GM23338 (cell line): ENCODE measurements around the gene DCLK1.

Experiments used
- CREB1 ChIP-seq: fragments of 250-450 bp; sonication (Bioruptor Pico); IDR thresholded peaks from 2 replicates; pipeline ENCODE4 v1.5.0; 2020; ENCODE audit warnings: low read depth, mild to moderate bottlenecking, moderate library complexity
- CTCF ChIP-seq, 2 experiments: fragments of 200-600 bp in 1 of 2; sonication (generic) in 1 of 2; conservative IDR thresholded peaks; 2 replicates each; pipeline versions ENCODE4 v1.5.1 to v1.6.1; 2016 to 2017; ENCODE audit warnings: antibody characterized with exemption in 2 of 2, low read depth in 2 of 2, mild to moderate bottlenecking in 2 of 2, moderate library complexity in 1 of 2
- EZH2 ChIP-seq: fragments of 200-600 bp; sonication (generic); IDR thresholded peaks from one replicate; pipeline ENCODE4 v1.8.0; 2017; ENCODE audit warnings: antibody characterized with exemption, mild to moderate bottlenecking, low read depth; ENCODE audit not compliant: unreplicated experiment
- EZH2phosphoT487 ChIP-seq: fragments of 200-600 bp; sonication (generic); IDR thresholded peaks from one replicate; pipeline ENCODE4 v1.8.1; 2018; ENCODE audit warnings: antibody characterized with exemption; ENCODE audit not compliant: unreplicated experiment
- JUNB ChIP-seq: IDR thresholded peaks from one replicate; pipeline ENCODE4 v1.6.1; 2016; ENCODE audit warnings: antibody characterized with exemption; ENCODE audit not compliant: unreplicated experiment
- POLR2AphosphoS5 ChIP-seq: IDR thresholded peaks from 2 replicates; pipeline ENCODE4 v1.6.1; 2016; ENCODE audit warnings: antibody characterized with exemption, low read depth
- STAT1 ChIP-seq: IDR thresholded peaks from one replicate; pipeline ENCODE4 v1.6.1; 2016; ENCODE audit warnings: antibody characterized with exemption; ENCODE audit not compliant: unreplicated experiment
- ZNF331 ChIP-seq: fragments of 250-450 bp; sonication (Bioruptor Pico); IDR thresholded peaks from 2 replicates; pipeline ENCODE4 v1.5.0; 2020; ENCODE audit warnings: low read depth, mild to moderate bottlenecking, moderate library complexity
- TF ChIP-seq, protein P1 (sequence below): fragments of 250-450 bp; sonication (Bioruptor Pico); IDR thresholded peaks from 2 replicates; pipeline ENCODE4 v1.5.0; 2020; ENCODE audit warnings: mild to moderate bottlenecking, moderate library complexity
- TF ChIP-seq, protein P2 (sequence below): IDR thresholded peaks from one replicate; pipeline ENCODE4 v1.6.1; 2018; ENCODE audit warnings: antibody characterized with exemption; ENCODE audit not compliant: unreplicated experiment

GRCh38 chr13:35731471-35731870 lies 399.7 kb downstream of the DCLK1 start:
- TF ChIP-seq POLR2AphosphoS5 (no peak), EZH2 (no peak), CTCF (conservative IDR thresholded peaks at IDR 0.05; ENCODE audit: low read depth in 2 of 2) (no peak), STAT1 (no peak), JUNB (no peak), EZH2phosphoT487 (no peak), CREB1 (CRISPR knock-in tag) (no peak), ZNF331 (CRISPR knock-in tag) (no peak)
- TF ChIP-seq, protein P1, sequence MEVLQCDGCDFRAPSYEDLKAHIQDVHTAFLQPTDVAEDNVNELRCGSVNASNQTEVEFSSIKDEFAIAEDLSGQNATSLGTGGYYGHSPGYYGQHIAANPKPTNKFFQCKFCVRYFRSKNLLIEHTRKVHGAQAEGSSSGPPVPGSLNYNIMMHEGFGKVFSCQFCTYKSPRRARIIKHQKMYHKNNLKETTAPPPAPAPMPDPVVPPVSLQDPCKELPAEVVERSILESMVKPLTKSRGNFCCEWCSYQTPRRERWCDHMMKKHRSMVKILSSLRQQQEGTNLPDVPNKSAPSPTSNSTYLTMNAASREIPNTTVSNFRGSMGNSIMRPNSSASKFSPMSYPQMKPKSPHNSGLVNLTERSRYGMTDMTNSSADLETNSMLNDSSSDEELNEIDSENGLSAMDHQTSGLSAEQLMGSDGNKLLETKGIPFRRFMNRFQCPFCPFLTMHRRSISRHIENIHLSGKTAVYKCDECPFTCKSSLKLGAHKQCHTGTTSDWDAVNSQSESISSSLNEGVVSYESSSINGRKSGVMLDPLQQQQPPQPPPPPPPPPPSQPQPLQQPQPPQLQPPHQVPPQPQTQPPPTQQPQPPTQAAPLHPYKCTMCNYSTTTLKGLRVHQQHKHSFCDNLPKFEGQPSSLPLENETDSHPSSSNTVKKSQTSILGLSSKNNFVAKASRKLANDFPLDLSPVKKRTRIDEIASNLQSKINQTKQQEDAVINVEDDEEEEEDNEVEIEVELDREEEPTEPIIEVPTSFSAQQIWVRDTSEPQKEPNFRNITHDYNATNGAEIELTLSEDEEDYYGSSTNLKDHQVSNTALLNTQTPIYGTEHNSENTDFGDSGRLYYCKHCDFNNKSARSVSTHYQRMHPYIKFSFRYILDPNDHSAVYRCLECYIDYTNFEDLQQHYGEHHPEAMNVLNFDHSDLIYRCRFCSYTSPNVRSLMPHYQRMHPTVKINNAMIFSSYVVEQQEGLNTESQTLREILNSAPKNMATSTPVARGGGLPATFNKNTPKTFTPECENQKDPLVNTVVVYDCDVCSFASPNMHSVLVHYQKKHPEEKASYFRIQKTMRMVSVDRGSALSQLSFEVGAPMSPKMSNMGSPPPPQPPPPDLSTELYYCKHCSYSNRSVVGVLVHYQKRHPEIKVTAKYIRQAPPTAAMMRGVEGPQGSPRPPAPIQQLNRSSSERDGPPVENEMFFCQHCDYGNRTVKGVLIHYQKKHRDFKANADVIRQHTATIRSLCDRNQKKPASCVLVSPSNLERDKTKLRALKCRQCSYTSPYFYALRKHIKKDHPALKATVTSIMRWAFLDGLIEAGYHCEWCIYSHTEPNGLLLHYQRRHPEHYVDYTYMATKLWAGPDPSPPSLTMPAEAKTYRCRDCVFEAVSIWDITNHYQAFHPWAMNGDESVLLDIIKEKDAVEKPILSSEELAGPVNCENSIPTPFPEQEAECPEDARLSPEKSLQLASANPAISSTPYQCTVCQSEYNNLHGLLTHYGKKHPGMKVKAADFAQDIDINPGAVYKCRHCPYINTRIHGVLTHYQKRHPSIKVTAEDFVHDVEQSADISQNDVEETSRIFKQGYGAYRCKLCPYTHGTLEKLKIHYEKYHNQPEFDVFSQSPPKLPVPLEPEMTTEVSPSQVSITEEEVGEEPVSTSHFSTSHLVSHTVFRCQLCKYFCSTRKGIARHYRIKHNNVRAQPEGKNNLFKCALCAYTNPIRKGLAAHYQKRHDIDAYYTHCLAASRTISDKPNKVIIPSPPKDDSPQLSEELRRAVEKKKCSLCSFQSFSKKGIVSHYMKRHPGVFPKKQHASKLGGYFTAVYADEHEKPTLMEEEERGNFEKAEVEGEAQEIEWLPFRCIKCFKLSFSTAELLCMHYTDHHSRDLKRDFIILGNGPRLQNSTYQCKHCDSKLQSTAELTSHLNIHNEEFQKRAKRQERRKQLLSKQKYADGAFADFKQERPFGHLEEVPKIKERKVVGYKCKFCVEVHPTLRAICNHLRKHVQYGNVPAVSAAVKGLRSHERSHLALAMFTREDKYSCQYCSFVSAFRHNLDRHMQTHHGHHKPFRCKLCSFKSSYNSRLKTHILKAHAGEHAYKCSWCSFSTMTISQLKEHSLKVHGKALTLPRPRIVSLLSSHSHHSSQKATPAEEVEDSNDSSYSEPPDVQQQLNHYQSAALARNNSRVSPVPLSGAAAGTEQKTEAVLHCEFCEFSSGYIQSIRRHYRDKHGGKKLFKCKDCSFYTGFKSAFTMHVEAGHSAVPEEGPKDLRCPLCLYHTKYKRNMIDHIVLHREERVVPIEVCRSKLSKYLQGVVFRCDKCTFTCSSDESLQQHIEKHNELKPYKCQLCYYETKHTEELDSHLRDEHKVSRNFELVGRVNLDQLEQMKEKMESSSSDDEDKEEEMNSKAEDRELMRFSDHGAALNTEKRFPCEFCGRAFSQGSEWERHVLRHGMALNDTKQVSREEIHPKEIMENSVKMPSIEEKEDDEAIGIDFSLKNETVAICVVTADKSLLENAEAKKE: no peak
- TF ChIP-seq, protein P2, sequence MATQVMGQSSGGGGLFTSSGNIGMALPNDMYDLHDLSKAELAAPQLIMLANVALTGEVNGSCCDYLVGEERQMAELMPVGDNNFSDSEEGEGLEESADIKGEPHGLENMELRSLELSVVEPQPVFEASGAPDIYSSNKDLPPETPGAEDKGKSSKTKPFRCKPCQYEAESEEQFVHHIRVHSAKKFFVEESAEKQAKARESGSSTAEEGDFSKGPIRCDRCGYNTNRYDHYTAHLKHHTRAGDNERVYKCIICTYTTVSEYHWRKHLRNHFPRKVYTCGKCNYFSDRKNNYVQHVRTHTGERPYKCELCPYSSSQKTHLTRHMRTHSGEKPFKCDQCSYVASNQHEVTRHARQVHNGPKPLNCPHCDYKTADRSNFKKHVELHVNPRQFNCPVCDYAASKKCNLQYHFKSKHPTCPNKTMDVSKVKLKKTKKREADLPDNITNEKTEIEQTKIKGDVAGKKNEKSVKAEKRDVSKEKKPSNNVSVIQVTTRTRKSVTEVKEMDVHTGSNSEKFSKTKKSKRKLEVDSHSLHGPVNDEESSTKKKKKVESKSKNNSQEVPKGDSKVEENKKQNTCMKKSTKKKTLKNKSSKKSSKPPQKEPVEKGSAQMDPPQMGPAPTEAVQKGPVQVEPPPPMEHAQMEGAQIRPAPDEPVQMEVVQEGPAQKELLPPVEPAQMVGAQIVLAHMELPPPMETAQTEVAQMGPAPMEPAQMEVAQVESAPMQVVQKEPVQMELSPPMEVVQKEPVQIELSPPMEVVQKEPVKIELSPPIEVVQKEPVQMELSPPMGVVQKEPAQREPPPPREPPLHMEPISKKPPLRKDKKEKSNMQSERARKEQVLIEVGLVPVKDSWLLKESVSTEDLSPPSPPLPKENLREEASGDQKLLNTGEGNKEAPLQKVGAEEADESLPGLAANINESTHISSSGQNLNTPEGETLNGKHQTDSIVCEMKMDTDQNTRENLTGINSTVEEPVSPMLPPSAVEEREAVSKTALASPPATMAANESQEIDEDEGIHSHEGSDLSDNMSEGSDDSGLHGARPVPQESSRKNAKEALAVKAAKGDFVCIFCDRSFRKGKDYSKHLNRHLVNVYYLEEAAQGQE: no peak
